ENCODE measurements around the gene TAS1R2. TPM values are rescaled to one million over a fixed set of nuclear protein-coding genes. Genes with fewer than 3 reads are reported as not detected.

TAS1R2 gene
- total and polyA plus RNA-seq, 10 donors = not detected

- Histone ChIP-seq H3K36me3 (no peaks in the 10 kb centered on the region), H3K4me3 (no peak overlapping the region), H3K27ac (no peak overlapping the region), H3K4me1 (peaks cover 0 to 16% (median 0%) of the 10 kb centered on the region in 6 donors), H3K27me3 (replicated peaks in 1 of 7) (peaks cover 0 to 36% (median 0%) of the 10 kb centered on the region in 7 donors), H3K9me3 (peaks cover 0 to 12% (median 9%) of the 10 kb centered on the region in 8 donors)
- TF ChIP-seq POLR2AphosphoS5 (IDR thresholded peaks at IDR 0.05) = no peak
- TF ChIP-seq POLR2A (IDR thresholded peaks at IDR 0.05) = no peak
- no peak for TF ChIP-seq CTCF (IDR thresholded peaks at IDR 0.05 in 8 of 11, conservative IDR thresholded peaks at IDR 0.05 in 3 of 11)
- no peak for DNase-seq
- 73 to 89% (median 86%) methylated on average over 3 of the region's 3 CpGs for WGBS, 5 donors
- intact Hi-C loops (cut with DNase I; ENCODE audit: low total_unique reads) = no loop called here
These were observed 62.5 kb downstream of the TAS1R2 start for GRCh38 chr1:18796950-18797349.

- no peak for DNase-seq
- Histone ChIP-seq H3K4me3 (no peak overlapping the region), H3K36me3 (no peaks in the 10 kb centered on the region), H3K27ac (no peak overlapping the region), H3K4me1 (peaks cover 0 to 16% (median 0%) of the 10 kb centered on the region in 6 donors), H3K27me3 (replicated peaks in 1 of 7) (peaks cover 0 to 54% (median 0%) of the 10 kb centered on the region in 7 donors), H3K9me3 (peaks cover 0 to 12% (median 9%) of the 10 kb centered on the region in 8 donors)
- intact Hi-C loops (cut with DNase I; ENCODE audit: low total_unique reads) = no loop called here
- TF ChIP-seq POLR2AphosphoS5 (IDR thresholded peaks at IDR 0.05) (no peak), CTCF (IDR thresholded peaks at IDR 0.05 in 8 of 11, conservative IDR thresholded peaks at IDR 0.05 in 3 of 11) (no peak), POLR2A (IDR thresholded peaks at IDR 0.05) (no peak)
- 63 to 72% (median 67%) methylated on average over 14 of the region's 14 CpGs for WGBS, 5 donors
These were observed 64.3 kb downstream of the TAS1R2 start for GRCh38 chr1:18795002-18795689.

- no peak for DNase-seq
- TF ChIP-seq POLR2A (IDR thresholded peaks at IDR 0.05) = no peak
- no peak for TF ChIP-seq POLR2AphosphoS5 (IDR thresholded peaks at IDR 0.05)
- TF ChIP-seq CTCF (IDR thresholded peaks at IDR 0.05 in 8 of 11, conservative IDR thresholded peaks at IDR 0.05 in 3 of 11) = no peak
- WGBS, 5 donors = 26 to 43% (median 28%) methylated on average over 5 of the region's 5 CpGs
- peaks cover 0 to 10% (median 0%) of the 10 kb centered on the region in 6 donors for H3K4me1 ChIP-seq
- intact Hi-C loops (cut with DNase I; ENCODE audit: low total_unique reads) = no loop called here
- H3K9me3 ChIP-seq = peaks cover 0 to 12% (median 9%) of the 10 kb centered on the region in 8 donors
- H3K27me3 ChIP-seq (replicated peaks in 1 of 7) = peaks cover 0 to 54% (median 0%) of the 10 kb centered on the region in 7 donors
- no peaks in the 10 kb centered on the region for H3K36me3 ChIP-seq
- no peak overlapping the region for H3K4me3 ChIP-seq
- no peak overlapping the region for H3K27ac ChIP-seq
These were observed 64.9 kb downstream of the TAS1R2 start for GRCh38 chr1:18794561-18794960.

- DNase-seq = no peak
- WGBS, 5 donors = 46 to 69% (median 57%) methylated on average over 10 of the region's 10 CpGs
- Histone ChIP-seq H3K4me3 (no peak overlapping the region), H3K36me3 (no peaks in the 10 kb centered on the region), H3K9me3 (peaks cover 0 to 12% (median 9%) of the 10 kb centered on the region in 8 donors), H3K27ac (no peak overlapping the region), H3K27me3 (replicated peaks in 1 of 7) (peaks cover 0 to 54% (median 0%) of the 10 kb centered on the region in 7 donors), H3K4me1 (peaks cover 0 to 9% (median 0%) of the 10 kb centered on the region in 6 donors)
- TF ChIP-seq CTCF (IDR thresholded peaks at IDR 0.05 in 8 of 11, conservative IDR thresholded peaks at IDR 0.05 in 3 of 11) = no peak
- no peak for TF ChIP-seq POLR2A (IDR thresholded peaks at IDR 0.05)
- no peak for TF ChIP-seq POLR2AphosphoS5 (IDR thresholded peaks at IDR 0.05)
- intact Hi-C loops (cut with DNase I; ENCODE audit: low total_unique reads) = no loop called here
These were observed 65.4 kb downstream of the TAS1R2 start for GRCh38 chr1:18794051-18794450.
